K562 (cell line): Measurements from ENCODE around the gene PELI2. TPM values are rescaled to one million over a fixed set of nuclear protein-coding genes. Genes with fewer than 3 reads are reported as not detected.

Source experiments
- ATAC-seq: fragments of 200-7000 bp; cut with Tn5 transposase; 3 replicates; pipeline ENCODE4 v1.9.1; 2020; ENCODE audit warnings: moderate library complexity
- BruUV-seq: library from RNA; stranded (reverse); fragments of 400-500 nt; replicated peaks from 2 replicates; lab custom pipeline; 2021; lab: Mats Ljungman, UMichigan
- CTCF ChIA-PET: fragments of 300-600 bp; formaldehyde crosslinking; extraction: SDS; loops from one replicate; lab custom pipeline; 2021; ENCODE audit warnings: low intra/inter-chr PET ratio; lab: Yijun Ruan, JAX
- POLR2A ChIA-PET: fragments of 300-600, 350-650 bp; sonication (Branson Sonifier 250); formaldehyde crosslinking; extraction: SDS; loops from one replicate; lab custom pipeline; 2021; ENCODE audit warnings: antibody characterized with exemption, inconsistent platforms; lab: Yijun Ruan, JAX
- DNase-seq, 4 experiments: peaks; one replicate each; pipeline versions ENCODE4 v3.0.0 to v3.0.0-alpha.2; 2011 to 2018; ENCODE audit warnings: low spot score in 3 of 4, mixed read lengths in 3 of 4; ENCODE audit errors: extremely low read depth in 1 of 4
- FAIRE-seq: peaks from 2 replicates; lab custom pipeline; 2011; peaks lifted over from hg19 to GRCh38; lab: Jason Lieb, UNC
- H2AFZ ChIP-seq: 2 replicates; pipeline ENCODE4 v1.6.0; 2011; ENCODE audit warnings: low read depth, low read length, control low read depth, inconsistent platforms
- H3K27ac ChIP-seq: fragments of 200-600 bp; 3 replicates; pipeline ENCODE4 v1.8.0; 2011; ENCODE audit warnings: low read depth, mild to moderate bottlenecking, control low read depth, inconsistent platforms, low read length, moderate library complexity, mixed read lengths; ENCODE audit errors: extremely low read depth
- H3K27me3 ChIP-seq, 2 experiments: fragments of 300-600 bp in 1 of 2; 2 replicates in 1 of 2; 3 replicates in 1 of 2; pipeline versions ENCODE4 v1.6.0 to v1.8.0; 2011; ENCODE audit warnings: inconsistent platforms in 2 of 2, low read length in 2 of 2, mild to moderate bottlenecking in 1 of 2, mixed read lengths in 1 of 2, moderate library complexity in 1 of 2; ENCODE audit not compliant: control insufficient read depth in 2 of 2, insufficient read depth in 2 of 2
- H3K36me3 ChIP-seq: fragments of 300-600 bp; 3 replicates; pipeline ENCODE4 v1.8.0; 2011; ENCODE audit warnings: mild to moderate bottlenecking, low read length, inconsistent platforms; ENCODE audit not compliant: control insufficient read depth, insufficient read depth
- H3K4me1 ChIP-seq, 2 experiments: fragments of 200-600 bp in 1 of 2; replicated peaks in 1 of 2; 2 replicates in 1 of 2; 3 replicates in 1 of 2; pipeline versions ENCODE4 v1.5.1 to v1.8.0; 2011; ENCODE audit warnings: inconsistent platforms in 2 of 2, low read length in 2 of 2, mild to moderate bottlenecking in 1 of 2, mixed read lengths in 1 of 2, moderate library complexity in 1 of 2; ENCODE audit not compliant: control insufficient read depth in 2 of 2, insufficient read depth in 2 of 2
- H3K4me2 ChIP-seq: 2 replicates; pipeline ENCODE4 v1.6.1; 2011; ENCODE audit warnings: low read length, control low read depth, inconsistent platforms, mixed read lengths; ENCODE audit not compliant: insufficient read depth
- H3K4me3 ChIP-seq: fragments of 200-600 bp; sonication (generic), shearing (Covaris generic); 2 replicates; pipeline ENCODE4 v1.5.1; 2016; ENCODE audit warnings: control low read depth, inconsistent platforms
- H3K79me2 ChIP-seq: fragments of 200-600 bp; 3 replicates; pipeline ENCODE4 v1.8.0; 2011; ENCODE audit warnings: low read length, inconsistent platforms; ENCODE audit not compliant: control insufficient read depth, insufficient read depth
- H3K9ac ChIP-seq, 2 experiments: 2 replicates each; pipeline versions ENCODE4 v1.6.0 to v1.6.1; 2011; ENCODE audit warnings: low read depth in 2 of 2, low read length in 2 of 2, control low read depth in 1 of 2, inconsistent platforms in 1 of 2, mild to moderate bottlenecking in 1 of 2, mixed read lengths in 1 of 2; ENCODE audit not compliant: insufficient read depth in 1 of 2
- H3K9me1 ChIP-seq: one replicate; pipeline ENCODE4 v1.6.0; 2011; ENCODE audit warnings: inconsistent platforms, mild to moderate bottlenecking, low read length, moderate library complexity; ENCODE audit not compliant: control insufficient read depth, insufficient read depth
- H3K9me3 ChIP-seq: replicated peaks from 2 replicates; pipeline ENCODE4 v1.5.1; 2011; ENCODE audit warnings: low read depth, low read length, inconsistent platforms; ENCODE audit not compliant: control insufficient read depth, insufficient read depth
- H4K20me1 ChIP-seq: replicated peaks from 2 replicates; pipeline ENCODE4 v1.6.1; 2011; ENCODE audit warnings: low read length, inconsistent platforms, mixed read lengths; ENCODE audit not compliant: control insufficient read depth, insufficient read depth
- ATF1 ChIP-seq, 2 experiments: fragments of 450-650 bp in 1 of 2; IDR thresholded peaks; 2 replicates each; pipeline ENCODE4 v1.6.1; 2016; ENCODE audit warnings: missing compliant biosample characterization in 1 of 2, missing genetic modification characterization in 1 of 2
- CBX8 ChIP-seq: fragments of 200-600 bp; sonication (generic); IDR thresholded peaks from 2 replicates; pipeline ENCODE4 v1.6.1; 2012; ENCODE audit warnings: borderline replicate concordance, mixed run types, low read depth, mild to moderate bottlenecking, moderate library complexity, mixed read lengths, low read length, control low read depth, inconsistent platforms; ENCODE audit not compliant: poor library complexity, severe bottlenecking; ENCODE audit errors: extremely low read depth
- ETS2 ChIP-seq: IDR thresholded peaks from 2 replicates; pipeline ENCODE4 v1.6.1; 2016; ENCODE audit warnings: borderline replicate concordance, missing genetic modification characterization, mild to moderate bottlenecking, moderate library complexity, missing compliant biosample characterization; ENCODE audit not compliant: poor library complexity, severe bottlenecking
- NBN ChIP-seq: fragments of 450-650 bp; IDR thresholded peaks from 2 replicates; pipeline ENCODE4 v1.6.1; 2016; ENCODE audit warnings: low read depth, mild to moderate bottlenecking
- NFIC ChIP-seq: fragments of 450-650 bp; IDR thresholded peaks from 2 replicates; pipeline ENCODE4 v1.6.1; 2017; ENCODE audit warnings: mild to moderate bottlenecking, inconsistent platforms
- OTX1 ChIP-seq: fragments of 450-650 bp; formaldehyde crosslinking; IDR thresholded peaks from 2 replicates; pipeline ENCODE4 v1.4.0; 2022; ENCODE audit warnings: mild to moderate bottlenecking
- PTTG1 ChIP-seq: fragments of 450-650 bp; IDR thresholded peaks from 2 replicates; pipeline ENCODE4 v1.6.1; 2016; ENCODE audit warnings: low read depth, mild to moderate bottlenecking, missing genetic modification characterization, missing compliant biosample characterization
- TEAD4 ChIP-seq, 2 experiments: sonication (generic) in 1 of 2; formaldehyde crosslinking in 1 of 2; IDR thresholded peaks; 2 replicates each; pipeline versions ENCODE4 v1.6.1 to v1.8.0; 2012 to 2022; ENCODE audit warnings: borderline replicate concordance in 1 of 2, inconsistent platforms in 1 of 2, low read length in 1 of 2, mild to moderate bottlenecking in 1 of 2, missing genetic modification reagents in 1 of 2
- ZNF583 ChIP-seq: fragments of 250-450 bp; sonication (Bioruptor Pico); IDR thresholded peaks from 2 replicates; pipeline ENCODE4 v1.4.0; 2020
- ZNF780A ChIP-seq: fragments of 250-450 bp; sonication (Bioruptor Pico); IDR thresholded peaks from 2 replicates; pipeline ENCODE4 v1.5.0; 2021; ENCODE audit warnings: mild to moderate bottlenecking
- WGBS: fragments of 100-300 bp; shearing (Covaris generic); methylation state at CpG from one replicate; pipeline ENCODE4 v1.1.6; 2016; ENCODE audit warnings: low coverage, mixed read lengths; ENCODE audit not compliant: insufficient coverage; ENCODE audit errors: missing lambda C conversion rate; 5-methylcytosine and 5-hydroxymethylcytosine counted together
- in situ Hi-C: fragments of 300-500 bp; cut with MboI; formaldehyde crosslinking; loops from 4 replicates; pipeline ENCODE4 v1.15.0; 2018; ENCODE audit warnings: inconsistent platforms, mixed read lengths
- intact Hi-C: fragments of 100-400 bp; cut with micrococcal nuclease; formaldehyde crosslinking; loops from 2 replicates; pipeline ENCODE4 v1.14.2; 2022
- polyA plus RNA-seq, 8 experiments: library from polyadenylated mRNA; depleted of rRNA in 4 of 8; stranded (reverse) in 5 of 8; unstranded in 3 of 8; fragments of >200 nt; fragmentation: Nextera tagmentation in 2 of 8; fragmentation: Illumina TruSeq in 1 of 8; extraction: Ambion mirVana in 2 of 8; extraction: Trizol in 1 of 8; gene quantifications; 2 replicates each; pipeline versions ENCODE4 v1.2.1 to v1.2.3, GENCODE V29; 2011 to 2014; ENCODE audit warnings: inconsistent platforms in 1 of 8, missing spikeins in 1 of 8
- total RNA-seq, 7 experiments: library from RNA; depleted of rRNA in 6 of 7; stranded (reverse); fragments of >200 nt in 6 of 7; fragmentation: Illumina TruSeq in 2 of 7; extraction: Trizol in 2 of 7; gene quantifications; 2 replicates each; pipeline versions ENCODE4 v1.2.1 to v1.2.3, GENCODE V29; 2011 to 2021; ENCODE audit warnings: low replicate concordance in 1 of 7

Gene PELI2
- total and polyA plus RNA-seq, 9 of the 15 experiments (the other 6 are each of a cell fraction or from before 2014, with no cell fraction given) = 0.20 to 1.5 (median 0.44) TPM

GRCh38 chr14:56154321-56154720 is 36.1 kb downstream of the PELI2 start:
- Histone ChIP-seq H3K36me3 (no peaks in the 10 kb centered on the region), H3K4me1 (no peaks in the 10 kb centered on the region), H3K9me1 (no peaks in the 10 kb centered on the region), H3K9me3 (no peaks in the 10 kb centered on the region), H3K4me3 (no peak overlapping the region), H3K27ac (no peak overlapping the region), H3K27me3 (no peaks in the 10 kb centered on the region; a peak in 2 of 5 replicates), H3K79me2 (no peaks in the 10 kb centered on the region), H2AFZ (no peak overlapping the region), H3K4me2 (no peak overlapping the region), H3K9ac (no peak overlapping the region), H4K20me1 (no peaks in the 10 kb centered on the region)
- TF ChIP-seq PTTG1 = no peak
- no peak for TF ChIP-seq ZNF780A (CRISPR knock-in tag)
- TF ChIP-seq ZNF583 (CRISPR knock-in tag) = no peak
- TF ChIP-seq OTX1 (CRISPR knock-in tag) = no peak
- no peak for TF ChIP-seq NBN
- TF ChIP-seq CBX8 = no peak
- no peak for TF ChIP-seq ATF1 (CRISPR knock-in tag; IDR thresholded peaks at IDR 0.05)
- no peak for TF ChIP-seq ATF1 (tag; IDR thresholded peaks at IDR 0.05)
- 11% methylated on average over 5 of the region's 5 CpGs for WGBS
- no TSS peak for BruUV-seq
- no peak for ATAC-seq
- in situ Hi-C loops (no loop called here), intact Hi-C loops (no loop called here)
- no peak for DNase-seq
- CTCF ChIA-PET = no interaction called here
- POLR2A ChIA-PET = no interaction called here
- no peak for FAIRE-seq

GRCh38 chr14:56156096-56156495 is 37.9 kb downstream of the PELI2 start:
- no peaks in the 10 kb centered on the region for H3K79me2 ChIP-seq
- no peak overlapping the region for H3K4me2 ChIP-seq
- no peaks in the 10 kb centered on the region; a peak in 2 of 5 replicates for H3K27me3 ChIP-seq
- POLR2A ChIA-PET = no interaction called here
- ATAC-seq (no peak), DNase-seq (no peak), FAIRE-seq (no peak)
- CTCF ChIA-PET = no interaction called here
- no peak overlapping the region for H3K4me3 ChIP-seq
- no peaks in the 10 kb centered on the region for H3K36me3 ChIP-seq
- no TSS peak for BruUV-seq
- no peak overlapping the region for H3K27ac ChIP-seq
- H4K20me1 ChIP-seq = no peaks in the 10 kb centered on the region
- intact Hi-C loops (no loop called here), in situ Hi-C loops (no loop called here)
- TF ChIP-seq NFIC = peak; percentile 37; the same call in 1 of the 2 replicates
- TF ChIP-seq ETS2 (tag) = no peak
- no peak for TF ChIP-seq TEAD4 (IDR thresholded peaks at IDR 0.05; ENCODE audit: low read length)
- no peak for TF ChIP-seq TEAD4 (CRISPR knock-in tag; IDR thresholded peaks at IDR 0.05; ENCODE audit: borderline replicate concordance)
- H3K9me3 ChIP-seq = no peaks in the 10 kb centered on the region
- H3K9ac ChIP-seq = no peak overlapping the region
- no peaks in the 10 kb centered on the region for H3K4me1 ChIP-seq
- no peaks in the 10 kb centered on the region for H3K9me1 ChIP-seq
- H2AFZ ChIP-seq = no peak overlapping the region
